ENCODE results near the gene SECISBP2L.

GRCh38 chr15:49055630-49056029, 9.4 kb upstream of the SECISBP2L start:
- TF ChIP-seq, protein P1, sequence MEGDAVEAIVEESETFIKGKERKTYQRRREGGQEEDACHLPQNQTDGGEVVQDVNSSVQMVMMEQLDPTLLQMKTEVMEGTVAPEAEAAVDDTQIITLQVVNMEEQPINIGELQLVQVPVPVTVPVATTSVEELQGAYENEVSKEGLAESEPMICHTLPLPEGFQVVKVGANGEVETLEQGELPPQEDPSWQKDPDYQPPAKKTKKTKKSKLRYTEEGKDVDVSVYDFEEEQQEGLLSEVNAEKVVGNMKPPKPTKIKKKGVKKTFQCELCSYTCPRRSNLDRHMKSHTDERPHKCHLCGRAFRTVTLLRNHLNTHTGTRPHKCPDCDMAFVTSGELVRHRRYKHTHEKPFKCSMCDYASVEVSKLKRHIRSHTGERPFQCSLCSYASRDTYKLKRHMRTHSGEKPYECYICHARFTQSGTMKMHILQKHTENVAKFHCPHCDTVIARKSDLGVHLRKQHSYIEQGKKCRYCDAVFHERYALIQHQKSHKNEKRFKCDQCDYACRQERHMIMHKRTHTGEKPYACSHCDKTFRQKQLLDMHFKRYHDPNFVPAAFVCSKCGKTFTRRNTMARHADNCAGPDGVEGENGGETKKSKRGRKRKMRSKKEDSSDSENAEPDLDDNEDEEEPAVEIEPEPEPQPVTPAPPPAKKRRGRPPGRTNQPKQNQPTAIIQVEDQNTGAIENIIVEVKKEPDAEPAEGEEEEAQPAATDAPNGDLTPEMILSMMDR (IDR thresholded peaks at IDR 0.05; ENCODE audit: low read depth, low read length), result no peak
- no peak for TF ChIP-seq EZH2phosphoT487 (IDR thresholded peaks at IDR 0.05; ENCODE audit: low read depth)

Data from OCI-LY3 (cell line).